GM18867 (cell line): ENCODE results near the gene COL3A1.

Experiments used
- ATAC-seq: cut with Tn5 transposase; IDR thresholded peaks from one replicate; pipeline ENCODE4 v1.9.1; 2021; ENCODE audit warnings: mild to moderate bottlenecking, moderate library complexity; ENCODE audit not compliant: unreplicated experiment

The COL3A1 gene

DNA sequence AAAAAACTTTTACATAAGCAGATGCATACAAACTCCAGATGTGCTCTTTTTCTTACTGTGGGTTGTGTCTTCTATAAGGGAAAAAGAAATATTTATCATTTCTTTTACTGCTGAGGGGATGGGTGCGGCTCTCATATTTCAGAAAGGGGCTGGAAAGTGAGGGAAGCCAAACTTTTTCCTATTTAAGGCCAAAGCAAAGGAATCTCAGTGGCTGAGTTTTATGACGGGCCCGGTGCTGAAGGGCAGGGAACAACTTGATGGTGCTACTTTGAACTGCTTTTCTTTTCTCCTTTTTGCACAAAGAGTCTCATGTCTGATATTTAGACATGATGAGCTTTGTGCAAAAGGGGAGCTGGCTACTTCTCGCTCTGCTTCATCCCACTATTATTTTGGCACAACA lies at the start of gene COL3A1:
Gene COL3A1 (plus strand): TSS at position 210 of the 400 bp plus-strand sequence. CDS start 117 bp downstream, at position 327.
- ATAC-seq, result no peak

DNA sequence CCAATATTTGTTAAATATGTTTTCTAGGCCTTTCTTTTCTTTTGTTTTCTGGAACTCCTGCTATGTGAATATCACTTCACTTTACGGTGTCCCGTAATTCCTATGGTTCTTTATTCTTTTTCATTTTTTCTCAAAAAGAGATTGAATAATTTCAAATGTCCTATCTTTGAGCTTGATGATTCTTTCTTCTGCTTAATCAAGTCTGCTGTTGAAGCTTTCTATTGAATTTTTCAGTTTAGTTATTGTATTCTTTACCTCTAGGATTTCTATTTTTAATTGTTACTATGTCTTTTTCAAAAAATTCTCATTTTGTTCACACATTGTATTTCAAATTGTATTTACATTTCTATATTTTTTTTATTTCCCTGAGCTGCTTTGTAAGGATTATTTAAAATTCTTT lies 45.5 kb upstream of the COL3A1 start:
- ATAC-seq, result no peak

DNA sequence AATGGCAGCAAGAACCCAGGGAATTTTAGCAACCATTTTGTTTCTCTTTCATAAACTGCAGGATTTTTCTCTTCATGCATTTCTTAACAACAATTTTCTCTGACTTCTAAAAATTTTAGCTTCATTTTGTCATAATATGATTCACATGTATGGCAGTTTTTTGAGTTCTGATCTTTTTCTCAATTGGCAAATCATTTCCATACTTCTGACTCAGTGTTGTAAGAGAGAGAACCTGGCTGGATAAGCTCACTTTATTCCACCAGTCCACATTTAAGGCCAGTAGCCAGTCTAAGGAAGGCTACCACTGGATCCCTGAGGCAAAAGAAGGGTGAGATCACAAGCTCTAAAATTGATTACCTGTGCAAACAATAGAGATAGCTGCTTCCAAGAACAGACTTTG lies 42.8 kb upstream of the COL3A1 start:
- ATAC-seq, result no peak

DNA sequence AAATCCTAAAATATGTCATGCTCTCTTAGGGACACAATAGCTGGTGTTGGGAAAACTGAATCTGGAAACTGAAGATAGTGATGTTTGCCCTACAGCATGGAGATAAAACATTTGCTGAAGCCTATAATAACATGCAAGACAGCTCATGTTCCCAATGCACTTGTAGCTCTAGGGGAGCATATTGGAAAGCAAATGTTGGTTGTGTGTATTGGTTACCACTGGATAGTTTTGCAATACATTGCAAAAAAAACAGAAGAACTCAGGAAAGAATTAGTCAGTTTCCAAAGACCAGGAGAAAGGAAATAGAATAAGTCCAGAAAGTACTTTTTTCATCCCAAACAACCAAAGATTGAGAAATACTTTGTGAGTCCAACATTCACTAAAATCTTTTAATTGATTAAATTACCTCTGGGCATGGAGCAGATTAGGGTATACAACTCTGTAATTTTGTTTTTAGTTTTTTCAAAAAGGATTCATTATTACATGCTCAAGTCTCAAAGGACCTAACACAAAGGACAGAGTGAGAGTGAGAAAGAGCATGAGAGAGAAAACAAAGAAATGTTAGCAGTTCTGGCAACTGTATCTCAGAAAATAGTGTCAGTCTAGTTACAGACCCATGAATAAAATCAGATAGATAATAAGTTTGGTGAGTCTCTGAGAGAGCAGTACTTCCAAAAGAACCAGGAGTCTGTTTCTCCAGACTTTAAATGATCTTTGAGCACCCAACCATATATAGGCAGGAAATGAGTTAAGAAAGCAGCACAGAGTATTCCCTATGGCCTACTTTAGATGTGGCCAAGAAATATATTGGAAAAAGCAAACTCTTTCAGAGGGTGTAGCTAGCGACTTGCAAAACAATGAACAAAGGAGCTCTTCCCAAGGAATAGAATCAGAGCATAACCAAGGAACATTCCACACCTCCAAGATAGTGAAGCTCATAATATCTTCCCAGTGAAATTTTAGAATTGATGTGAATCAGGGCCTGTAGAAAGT lies 36.6 kb upstream of the COL3A1 start:
- no peak for ATAC-seq

DNA sequence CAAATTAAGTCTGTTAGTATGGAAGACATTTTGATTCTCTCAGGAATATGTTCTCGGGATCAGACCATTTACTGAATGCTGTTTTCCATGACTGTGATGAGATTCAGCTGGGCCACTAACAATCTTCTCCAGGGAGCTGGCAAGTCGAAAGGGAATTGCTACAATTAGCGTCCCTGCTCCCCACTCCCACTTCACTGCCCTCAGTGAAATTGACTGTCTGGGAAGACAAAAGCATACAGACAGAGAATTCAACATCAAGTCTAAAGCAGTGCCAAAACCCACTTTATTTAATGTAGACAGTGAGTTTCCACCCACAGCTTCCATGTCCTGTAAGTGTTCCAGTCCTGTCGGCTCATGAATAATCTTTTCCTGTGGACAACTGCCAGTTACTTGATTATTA lies 34.0 kb upstream of the COL3A1 start:
- no peak for ATAC-seq

DNA sequence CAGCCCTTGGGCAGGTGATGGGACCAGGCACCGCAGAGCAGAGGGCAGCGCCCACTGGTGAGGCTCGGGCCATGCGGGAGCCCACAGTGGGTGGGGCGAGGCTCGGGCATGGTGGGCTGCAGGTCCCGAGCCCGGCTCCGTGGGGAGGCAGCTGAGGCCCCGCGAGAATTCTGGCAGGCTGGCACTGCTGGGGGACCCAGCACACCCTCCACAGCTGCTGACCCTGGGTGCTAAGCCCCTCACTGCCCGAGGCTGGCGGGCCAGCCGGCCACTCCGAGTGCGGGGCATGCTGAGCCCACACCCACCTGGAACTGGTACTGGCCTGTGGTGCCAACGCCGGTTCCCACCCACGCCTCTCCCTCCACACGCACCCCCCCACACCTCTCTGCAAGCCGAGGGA lies 29.7 kb upstream of the COL3A1 start:
- ATAC-seq, result no peak

DNA sequence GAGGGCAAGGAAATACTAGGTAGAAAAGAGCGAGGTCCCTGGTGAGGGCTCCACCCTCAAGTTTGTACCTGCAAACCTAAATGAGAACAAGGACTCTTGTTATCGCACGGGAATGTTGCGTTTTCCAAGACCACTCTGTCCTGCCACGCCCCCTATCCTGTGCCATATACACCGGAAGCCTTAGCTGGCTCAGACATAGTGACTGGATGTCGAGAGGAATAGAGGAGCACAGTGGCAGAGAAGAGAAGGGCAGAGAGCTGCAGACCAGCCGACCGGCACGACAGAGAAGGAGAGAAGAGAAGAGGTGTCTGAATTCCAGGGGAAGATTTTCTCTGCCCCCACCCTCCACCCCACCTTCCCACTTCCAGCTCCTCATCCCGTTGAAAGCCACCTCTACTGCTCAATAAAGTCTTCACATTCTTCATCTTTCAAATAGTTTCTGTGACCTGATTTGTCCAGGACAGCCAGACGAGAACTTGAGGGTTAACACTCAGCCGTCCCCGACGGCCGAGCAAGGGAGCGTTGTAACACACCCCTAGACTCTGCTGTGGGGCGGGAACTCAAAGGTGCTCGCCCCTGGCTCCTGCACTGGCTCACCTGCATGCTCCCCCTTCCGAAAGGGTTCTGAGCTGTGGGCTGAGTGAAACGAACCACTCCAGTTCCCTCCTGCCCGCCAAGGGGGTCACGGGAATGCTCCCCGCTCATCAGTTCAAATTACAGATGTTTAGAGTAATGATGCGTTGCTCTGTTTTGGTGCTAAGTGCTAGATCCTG lies 24.9 kb upstream of the COL3A1 start:
- ATAC-seq, result no peak

DNA sequence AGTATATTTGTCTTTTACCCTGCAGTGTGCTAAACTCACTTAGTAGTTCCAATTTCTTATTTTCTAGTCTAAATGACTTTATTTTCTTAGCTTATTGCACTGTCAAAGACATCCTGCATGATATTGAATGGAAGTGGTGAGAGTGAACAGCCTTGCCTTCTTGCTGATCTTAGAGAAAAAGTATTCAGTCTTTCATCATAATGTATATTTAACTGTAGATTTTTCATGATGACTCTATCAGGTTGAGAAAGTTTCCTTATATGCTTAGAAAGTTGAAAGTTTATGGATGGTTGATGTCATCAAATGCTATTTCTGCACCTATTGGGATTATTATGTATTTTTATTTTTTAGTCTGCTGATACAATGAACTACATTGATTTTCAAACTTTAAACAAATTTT lies 21.3 kb upstream of the COL3A1 start:
- no peak for ATAC-seq

DNA sequence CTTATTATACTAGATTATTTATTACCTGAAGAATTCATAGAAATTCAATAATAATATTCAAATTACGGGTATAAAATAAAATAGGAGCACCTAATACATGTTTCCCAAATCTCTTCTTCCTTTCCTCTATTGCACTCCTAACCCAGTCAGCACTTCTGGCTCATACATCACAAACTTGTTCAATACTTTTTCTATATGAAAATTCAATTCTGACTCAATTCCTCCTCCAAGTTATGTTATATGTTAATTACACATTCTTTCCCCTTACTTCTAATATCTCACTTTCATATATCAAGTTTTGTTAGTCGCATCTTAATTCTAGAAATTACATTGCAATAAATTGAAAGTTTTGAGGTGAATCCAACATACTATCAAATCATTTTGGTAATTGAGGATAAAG lies 17.9 kb upstream of the COL3A1 start:
- ATAC-seq, result no peak

DNA sequence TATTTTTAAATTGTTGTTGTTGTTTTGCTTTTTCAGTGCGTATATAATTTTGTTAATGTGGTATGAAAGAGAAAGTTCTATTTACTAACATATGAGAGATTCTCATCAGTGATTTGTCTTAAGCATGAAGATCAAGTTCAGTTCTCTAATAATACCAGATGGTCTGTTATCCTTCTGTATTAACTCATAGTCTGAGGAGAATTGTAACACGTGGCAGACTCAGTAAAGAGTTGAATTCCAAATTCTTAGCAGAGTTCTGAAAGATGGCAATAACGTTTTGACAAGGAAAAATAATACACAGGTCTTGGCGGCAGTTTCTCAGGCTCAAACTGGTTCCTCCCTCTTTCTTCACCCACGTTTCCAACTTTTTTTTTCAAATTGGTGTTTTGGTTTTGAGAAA lies 17.2 kb upstream of the COL3A1 start:
- no peak for ATAC-seq

DNA sequence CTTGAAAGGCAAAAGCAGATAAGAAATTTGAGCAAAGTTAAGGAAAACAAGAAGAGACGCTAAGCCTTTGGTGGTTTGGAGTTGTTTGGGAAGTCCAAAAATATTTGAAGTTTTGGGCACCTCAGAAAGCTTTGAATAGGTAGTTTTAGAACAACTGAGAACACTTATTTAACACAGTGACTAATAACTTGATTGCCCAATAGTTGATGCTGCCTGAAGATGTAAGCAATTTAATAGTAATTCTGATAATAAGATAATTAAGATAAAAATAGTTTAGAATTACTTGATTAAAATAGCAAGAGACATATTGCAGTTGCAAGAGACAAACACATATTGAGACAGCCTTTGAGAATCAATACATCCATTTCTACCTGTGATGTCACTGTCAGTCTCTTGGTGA lies 16.5 kb upstream of the COL3A1 start:
- ATAC-seq, result no peak

DNA sequence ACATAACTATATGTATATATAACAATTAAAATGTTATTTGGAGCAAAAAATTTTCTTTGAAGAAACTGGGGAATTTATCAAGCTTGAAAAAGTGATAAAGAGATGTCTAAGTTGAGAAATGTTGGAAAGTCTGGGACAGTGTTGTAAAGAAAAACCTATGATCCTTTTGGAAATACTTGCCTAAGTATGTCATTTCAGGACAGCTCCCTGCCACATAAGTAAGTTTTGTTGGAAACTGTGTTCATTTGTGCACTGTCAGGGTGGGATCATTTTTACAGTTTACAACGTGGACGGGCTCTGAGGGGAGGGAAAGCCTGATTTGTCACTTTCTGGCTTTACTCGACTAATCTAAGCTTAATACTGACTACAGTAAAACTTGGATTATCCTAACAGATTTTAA lies 10.4 kb upstream of the COL3A1 start:
- ATAC-seq, result no peak

DNA sequence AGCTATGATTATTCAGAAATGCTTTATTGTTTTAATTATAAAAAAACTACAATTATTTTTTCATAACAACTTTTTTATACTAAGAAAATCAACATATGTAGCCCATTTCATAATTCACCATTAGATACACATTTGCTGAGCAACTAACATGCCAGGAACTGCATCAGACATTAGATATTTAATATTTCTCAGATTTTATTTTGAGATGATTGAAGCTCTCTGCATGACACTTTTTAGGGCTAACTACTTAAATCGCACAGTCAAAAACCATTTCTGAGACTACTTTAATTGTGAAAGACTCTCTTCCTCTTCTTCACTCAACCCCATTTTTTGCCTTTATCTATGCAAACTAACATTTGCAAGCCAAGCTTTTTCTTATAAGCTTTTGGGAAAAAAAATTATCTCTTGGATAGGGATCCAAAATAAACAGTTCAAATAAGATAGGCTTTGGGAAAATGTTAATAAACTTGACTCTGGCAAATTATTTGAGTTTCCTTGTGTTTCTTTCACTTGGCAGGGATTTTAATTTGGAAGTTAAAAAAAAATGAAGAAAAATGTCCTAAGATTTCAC lies 9.1 kb upstream of the COL3A1 start:
- no peak for ATAC-seq

DNA sequence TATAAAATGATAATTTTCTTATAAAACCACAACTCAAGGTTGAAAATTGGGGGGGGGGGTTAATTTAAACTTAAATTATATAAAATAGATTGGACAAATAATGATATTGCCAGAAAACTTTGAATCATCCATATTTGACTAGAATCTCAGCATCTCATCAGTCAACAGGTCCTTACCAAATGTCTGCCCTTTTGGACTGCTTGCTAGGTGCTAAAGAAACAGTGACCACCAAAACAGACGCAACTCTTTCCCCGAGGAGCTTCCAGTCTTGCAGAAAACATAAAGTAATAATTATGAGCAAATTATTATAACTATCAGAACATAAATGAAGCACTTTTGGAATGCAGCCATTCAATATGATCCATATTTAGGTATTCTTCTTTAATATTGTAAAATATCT lies 8.6 kb upstream of the COL3A1 start:
- ATAC-seq, result no peak

DNA sequence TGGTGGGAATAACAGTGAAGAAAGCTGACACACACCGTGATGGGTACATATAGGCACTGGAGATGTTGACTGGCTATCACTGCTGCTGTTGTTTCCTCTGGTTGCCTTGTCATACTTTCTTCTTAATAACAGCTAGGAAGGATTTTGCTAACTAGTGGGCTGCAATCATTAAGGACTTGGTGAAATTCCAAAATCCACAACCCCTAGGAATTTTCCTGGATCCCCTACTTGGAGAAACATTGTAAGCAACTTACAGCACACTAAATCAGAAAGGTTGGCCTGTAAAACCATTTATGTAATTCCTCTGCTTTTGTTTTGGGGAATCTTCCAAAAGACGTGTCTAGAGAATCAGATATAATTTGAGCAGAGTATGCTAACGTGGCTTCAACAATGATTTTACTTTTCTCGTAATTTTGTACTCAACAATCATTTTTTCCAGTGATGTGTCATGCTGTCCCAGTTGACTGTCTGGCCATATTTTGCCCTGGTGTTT lies 8.0 kb upstream of the COL3A1 start:
- no peak for ATAC-seq

DNA sequence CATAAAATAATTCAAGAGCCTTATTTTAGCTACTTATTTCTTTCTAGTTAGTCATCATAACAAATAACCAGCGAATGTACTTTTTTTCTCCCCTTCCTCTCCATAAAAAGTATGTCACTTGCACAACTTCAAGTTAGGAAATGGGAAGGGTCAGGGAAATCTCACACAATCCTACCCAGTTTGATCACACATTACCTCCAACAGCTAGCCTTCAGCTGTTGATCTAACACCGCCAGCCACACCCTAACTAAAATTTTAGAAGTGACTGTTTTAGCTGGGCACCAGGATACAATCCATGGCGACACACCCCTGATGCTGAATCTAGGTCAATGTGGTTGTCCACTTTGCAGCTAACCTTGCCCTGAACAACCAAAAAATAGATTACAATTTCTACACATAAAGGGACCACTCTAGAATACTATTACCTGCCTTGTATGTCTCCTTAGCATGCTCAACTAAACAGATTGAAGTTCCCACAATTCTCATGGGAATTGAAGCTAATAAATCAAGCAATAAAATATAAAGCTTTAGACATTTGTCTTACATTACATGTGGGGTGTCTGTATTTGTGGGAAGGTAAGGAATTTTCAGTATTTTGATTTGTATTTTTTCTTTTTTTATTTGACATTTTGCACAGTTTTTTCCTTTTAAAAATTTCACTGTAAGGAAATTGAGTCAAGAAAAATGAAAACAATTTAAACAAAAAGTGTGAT lies 7.3 kb upstream of the COL3A1 start:
- no peak for ATAC-seq

DNA sequence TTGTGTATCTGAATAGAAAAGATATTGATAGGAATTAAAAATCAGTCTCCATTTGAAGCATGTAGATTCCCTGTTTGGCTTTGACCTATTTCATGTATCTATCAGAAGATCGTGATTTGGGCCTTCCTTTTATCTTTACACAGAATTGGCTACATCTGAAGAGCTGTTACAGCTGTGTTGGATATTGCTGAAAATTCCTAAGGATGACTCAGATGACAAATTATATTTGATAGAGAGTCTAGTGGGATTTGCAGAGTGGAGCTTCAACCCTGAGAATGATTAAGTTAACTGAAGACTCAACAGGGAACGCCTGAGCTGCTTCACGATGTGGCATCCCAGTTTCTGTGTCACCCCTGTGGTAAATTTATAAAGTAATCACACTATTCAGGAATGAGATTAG lies 4.9 kb upstream of the COL3A1 start:
- no peak for ATAC-seq

DNA sequence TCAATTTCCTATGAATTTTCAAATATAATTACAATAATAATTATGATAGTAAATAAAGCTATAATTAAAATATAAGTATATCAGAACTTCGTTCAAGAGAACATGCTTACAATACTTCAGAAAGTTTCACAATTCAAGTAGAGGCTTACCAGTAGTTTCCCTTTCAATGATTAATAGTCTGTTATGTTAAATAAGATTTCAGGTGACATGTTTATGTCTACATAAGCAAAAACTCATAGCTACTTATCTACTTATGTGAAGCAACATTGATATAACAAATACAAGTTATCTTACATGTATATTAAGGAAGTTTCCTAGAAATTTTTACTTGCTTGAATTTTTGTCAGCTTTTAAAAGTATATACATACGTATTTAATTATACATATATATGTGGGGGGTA lies 4.5 kb upstream of the COL3A1 start:
- no peak for ATAC-seq

DNA sequence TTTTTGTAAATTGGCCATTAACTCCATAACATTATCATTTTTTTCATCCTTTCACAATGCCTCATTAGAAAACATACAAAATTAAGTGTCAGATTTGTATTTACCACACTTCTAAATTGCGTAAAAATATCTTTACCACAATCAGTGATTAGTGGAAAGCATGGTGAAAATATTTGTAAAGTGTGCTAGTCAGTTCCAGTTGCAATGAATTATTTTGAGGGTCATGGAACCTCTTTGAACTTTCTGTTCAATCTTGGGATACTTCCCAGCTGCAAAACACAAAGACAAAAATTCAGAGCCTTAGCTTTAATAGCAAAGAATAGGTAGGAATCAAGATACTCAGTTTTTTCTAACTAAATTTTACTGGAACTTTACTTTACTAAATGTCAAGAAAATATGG lies 4.0 kb upstream of the COL3A1 start:
- ATAC-seq, result no peak

DNA sequence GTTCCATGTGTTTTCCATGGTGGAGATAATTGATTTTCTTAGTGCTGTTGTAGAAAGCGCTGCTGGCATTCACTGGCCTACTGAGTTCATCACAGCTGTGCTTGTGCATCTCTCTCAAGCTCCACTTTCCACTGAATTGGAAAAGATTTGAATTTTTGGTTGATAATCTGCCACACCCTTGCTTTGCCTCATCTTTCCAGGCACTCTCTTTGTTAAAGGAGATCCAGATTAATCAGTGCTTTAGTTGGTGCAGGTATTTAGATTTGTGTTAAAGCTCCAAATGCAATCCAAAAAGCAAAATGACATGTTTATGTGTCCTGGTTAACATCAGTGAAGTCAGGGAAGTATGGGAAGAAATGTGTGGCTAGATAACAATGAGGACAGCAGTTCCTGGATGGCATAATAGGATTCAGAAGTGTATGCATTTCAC lies 2.7 kb upstream of the COL3A1 start:
- ATAC-seq, result no peak

DNA sequence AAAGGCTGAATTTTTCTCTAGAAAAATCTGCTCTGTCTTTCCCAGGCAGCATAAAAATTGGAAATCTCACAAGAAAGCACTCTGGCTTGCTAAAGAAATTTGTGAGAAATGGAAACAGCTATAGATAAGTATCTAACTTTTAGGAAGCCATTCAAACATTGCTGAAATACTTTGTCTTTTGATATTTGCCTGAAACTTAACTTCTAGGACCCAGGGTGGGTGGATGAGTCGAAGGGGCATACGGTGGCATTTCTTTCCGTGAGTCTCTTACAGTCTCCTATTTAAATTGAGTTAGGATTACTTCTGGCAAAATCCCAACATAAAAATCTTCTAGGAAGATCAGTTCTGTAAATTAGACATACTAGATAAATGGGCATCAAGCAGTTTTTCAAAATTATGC lies 532 bp upstream of the COL3A1 start:
- no peak for ATAC-seq
